Right renal cortex interstitium (tissue), 3 donors: ENCODE results near the gene PTPRG. TPM values are rescaled to one million over a fixed set of nuclear protein-coding genes. Genes with fewer than 3 reads are reported as not detected.

Source experiments
- DNase-seq, 3 donors: peaks; one replicate each; pipeline ENCODE4 v3.0.0-alpha.2; 2013; ENCODE audit warnings: low read depth in 3 of 3, low spot score in 2 of 3
- polyA plus RNA-seq, 3 donors: library from polyadenylated mRNA; unstranded; fragments of 120-200 nt; gene quantifications; one replicate each; pipeline ENCODE4 v1.2.1, GENCODE V29; 2013; ENCODE audit not compliant: insufficient read length in 3 of 3

PTPRG gene
- polyA plus RNA-seq, 3 donors = 87.3 to 97.7 (median 93.7) TPM

DNA sequence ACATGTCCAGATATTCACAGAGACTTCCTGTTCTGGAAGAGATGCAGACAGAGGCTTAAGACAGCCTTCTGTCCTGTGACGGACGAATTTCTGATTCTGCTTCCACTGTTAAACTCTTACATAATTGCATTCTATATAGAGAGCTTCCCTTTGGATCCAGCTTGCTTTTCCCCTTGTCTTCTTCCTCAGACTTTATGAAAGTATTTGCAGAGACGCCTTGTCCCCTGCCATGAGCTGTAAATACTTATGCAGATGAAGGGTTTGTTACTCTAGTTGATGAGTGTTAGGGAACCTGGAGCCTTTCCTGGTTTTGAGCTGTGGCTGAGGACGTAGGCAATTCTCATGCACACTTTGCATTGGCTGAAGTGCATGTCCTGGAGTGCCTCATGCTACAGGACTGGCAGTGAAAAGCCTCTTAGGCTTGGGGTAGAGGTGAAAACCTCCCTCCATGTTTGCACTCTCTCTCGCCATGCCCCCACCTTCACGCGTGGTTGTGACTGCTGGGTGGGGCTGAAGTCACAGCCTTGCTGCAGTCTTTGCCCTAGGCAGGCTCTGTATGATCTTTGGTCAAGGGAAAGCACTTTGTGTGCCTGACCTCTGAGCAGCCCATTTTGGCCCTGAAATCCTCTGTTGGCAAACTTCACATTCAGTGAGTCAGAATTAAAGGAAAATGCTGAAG is 286.6 kb downstream of the PTPRG start:
- no peak for DNase-seq

DNA sequence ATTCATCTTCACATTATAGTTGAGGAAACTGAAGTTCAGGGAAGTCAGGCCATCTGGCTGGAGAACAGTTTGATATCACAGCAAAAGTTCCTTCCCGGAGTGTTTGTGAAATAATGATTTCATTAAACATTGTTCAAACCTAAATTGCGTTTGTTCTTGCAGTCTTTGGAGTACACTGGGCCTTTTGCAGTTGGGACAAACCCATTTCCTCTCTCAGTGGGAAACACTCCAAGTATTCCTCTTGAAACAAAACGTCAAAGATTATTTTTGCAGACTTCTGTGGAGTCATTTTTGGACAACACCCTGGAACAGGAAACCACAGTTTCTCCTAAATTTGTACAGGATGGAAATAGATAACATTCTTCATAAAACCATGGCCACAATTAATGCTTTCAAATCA is 287.5 kb downstream of the PTPRG start:
- no peak for DNase-seq

DNA sequence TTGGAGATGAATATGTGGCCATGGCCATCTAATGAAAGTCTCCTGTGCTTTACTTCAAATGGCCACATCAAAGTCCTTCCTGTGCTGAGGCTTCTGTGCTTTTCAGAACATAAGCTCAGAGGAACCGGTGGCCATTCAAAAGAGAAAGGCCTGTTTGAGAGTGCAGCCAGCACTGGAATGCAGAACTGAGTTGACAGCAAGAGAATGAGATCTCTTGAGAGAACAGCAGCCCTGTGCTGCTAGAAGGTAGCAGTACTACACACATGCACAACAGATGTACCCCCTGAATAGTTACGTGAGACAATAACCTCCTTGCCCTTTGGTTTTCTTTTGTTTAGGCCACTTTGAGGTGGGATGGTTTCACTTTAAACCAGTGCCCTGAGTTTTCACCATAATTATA is 292.5 kb downstream of the PTPRG start:
- DNase-seq = no peak

DNA sequence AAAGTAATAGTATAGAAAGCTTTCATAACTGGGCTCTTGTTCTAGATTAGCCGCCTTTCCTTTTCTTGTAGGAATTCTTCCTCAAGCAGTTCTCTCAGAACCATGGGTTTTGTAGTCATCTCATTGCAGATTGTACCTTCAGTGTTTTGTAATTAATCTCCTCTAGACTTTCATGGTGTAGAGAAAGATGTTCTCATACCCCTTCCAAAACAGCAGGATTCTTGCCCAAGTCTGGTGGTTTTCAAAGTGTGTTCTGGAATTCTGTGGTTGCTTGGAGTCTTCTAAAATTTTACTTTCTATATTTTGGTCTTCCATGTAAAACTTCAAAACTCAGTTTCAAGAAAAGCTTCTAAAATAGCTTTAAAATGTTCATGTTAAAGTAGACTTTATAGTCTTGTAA is 293.8 kb downstream of the PTPRG start:
- no peak for DNase-seq

DNA sequence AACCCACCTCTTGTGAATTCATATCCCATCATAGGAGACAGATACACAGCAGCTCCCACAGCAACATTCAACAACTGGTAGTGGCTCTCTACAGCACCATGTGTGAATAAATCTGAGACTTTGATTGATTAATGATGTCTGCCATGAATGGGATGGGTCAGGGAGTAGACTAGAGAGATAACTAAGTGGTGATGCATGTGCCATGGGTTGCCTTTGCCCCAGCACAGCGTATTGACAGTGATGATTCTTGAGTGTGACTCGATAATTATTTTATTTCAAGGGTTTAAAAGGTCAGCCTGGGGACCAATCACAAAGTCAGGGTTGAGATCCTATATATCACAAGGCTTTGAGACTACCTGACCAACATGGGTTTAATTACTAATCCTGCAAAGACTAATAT is 295.9 kb downstream of the PTPRG start:
- no peak for DNase-seq

DNA sequence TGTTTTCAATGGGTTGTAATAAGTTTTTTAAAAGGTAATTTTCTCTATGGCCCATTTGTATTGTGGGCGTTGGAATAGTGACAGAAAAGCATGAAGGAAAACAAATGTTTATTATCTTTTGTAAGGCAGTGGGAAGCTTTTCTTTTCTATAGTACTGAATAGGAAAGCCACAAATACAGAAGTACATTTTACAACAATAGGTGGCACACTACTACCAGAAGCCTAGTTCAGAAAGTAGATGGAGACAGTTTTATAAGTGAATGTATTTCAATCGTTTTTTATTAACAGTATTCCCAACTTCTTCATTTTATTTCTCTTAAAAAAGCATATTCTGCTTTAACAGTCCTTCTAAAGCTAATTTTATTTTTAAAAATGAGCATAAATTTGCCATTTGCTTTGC is 296.7 kb downstream of the PTPRG start:
- DNase-seq = no peak

DNA sequence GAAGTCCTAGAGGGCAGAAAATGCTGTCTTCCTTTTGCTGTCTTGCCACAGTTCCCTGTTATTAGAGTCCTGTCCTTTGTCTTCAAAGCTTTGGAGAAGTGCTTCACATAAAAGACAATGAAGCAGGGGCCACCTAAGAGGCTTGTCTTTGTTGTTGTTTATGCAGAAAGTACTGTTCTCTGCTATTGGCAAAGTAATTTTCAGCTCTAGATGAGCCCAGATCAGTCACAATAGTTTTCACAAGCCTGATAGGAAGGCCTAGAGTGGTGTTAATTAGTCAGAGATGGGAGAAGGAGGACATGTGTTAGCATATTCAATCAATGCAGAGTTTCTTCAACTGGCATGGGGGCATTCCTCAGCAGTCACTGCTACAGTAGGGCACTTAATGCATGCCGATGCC is 300.0 kb downstream of the PTPRG start:
- DNase-seq = no peak

DNA sequence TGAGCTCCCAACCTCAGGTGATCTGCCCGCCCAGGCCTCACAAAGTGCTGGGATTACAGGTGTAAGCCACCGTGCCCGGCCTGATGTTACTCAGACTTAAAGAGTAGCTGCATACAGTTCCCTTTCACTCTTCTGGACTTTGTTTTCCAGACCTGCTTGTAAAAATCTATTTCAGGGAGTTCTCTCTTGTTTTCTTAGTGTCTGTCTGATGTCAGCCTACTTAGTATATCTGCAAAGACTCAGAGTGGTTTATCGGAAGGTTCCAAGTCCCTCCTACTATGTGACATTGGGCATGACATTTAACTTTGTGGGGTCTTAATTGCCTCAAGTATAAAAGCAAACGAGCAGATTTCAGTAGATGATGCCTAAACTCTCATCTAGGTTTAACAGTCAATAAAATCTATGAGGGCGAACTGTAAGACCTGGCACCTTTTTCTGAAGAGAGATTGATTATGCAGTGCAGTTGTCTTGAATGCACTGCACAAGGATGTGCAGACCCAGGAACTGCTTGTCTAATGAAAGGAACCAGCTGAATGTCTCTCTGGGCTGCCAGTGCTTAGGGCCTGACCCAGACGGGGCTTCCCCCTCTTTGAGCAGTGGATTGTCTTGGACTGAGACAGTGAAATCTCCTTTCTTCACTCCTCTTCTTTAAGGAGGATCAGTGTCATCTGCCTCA is 301.4 kb downstream of the PTPRG start:
- DNase-seq = no peak

DNA sequence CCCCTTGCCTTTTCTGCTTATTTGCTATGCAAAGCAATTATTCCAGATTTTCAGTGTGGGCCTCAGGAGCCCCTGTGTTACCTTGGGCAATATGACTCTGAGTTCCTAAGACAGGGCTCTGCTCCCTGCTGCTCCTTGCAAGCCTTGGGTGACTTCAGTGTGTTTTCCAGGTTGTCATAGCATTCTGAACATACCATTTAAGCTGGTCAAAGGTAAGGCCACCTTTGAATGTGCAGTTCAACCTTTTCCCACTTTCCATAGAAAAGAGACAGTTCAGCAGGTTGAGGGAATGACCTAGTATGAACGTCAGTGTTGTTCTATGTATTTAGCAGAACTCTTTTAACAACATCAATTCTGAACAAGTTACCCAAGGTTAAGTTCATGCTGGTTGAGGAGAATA is 302.2 kb downstream of the PTPRG start:
- DNase-seq = no peak

DNA sequence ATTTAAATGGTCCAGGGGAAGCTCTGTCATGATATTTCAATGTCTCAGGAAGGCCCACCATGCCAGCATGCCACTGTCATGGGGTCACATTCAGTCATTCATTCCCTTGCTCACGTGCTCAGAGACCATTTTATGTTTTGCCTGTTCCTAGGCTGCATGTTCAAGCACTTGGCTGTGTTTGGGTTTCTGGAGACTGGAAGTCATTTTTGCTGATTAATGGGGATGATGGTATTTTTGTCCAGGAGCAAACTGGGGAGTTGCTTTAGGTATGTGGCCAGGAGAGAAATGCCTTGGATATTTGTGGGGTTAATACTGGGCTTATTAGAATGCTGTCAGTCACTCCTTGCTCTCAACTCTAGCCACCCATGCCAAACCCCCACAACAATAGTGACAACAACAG is 303.5 kb downstream of the PTPRG start:
- no peak for DNase-seq

DNA sequence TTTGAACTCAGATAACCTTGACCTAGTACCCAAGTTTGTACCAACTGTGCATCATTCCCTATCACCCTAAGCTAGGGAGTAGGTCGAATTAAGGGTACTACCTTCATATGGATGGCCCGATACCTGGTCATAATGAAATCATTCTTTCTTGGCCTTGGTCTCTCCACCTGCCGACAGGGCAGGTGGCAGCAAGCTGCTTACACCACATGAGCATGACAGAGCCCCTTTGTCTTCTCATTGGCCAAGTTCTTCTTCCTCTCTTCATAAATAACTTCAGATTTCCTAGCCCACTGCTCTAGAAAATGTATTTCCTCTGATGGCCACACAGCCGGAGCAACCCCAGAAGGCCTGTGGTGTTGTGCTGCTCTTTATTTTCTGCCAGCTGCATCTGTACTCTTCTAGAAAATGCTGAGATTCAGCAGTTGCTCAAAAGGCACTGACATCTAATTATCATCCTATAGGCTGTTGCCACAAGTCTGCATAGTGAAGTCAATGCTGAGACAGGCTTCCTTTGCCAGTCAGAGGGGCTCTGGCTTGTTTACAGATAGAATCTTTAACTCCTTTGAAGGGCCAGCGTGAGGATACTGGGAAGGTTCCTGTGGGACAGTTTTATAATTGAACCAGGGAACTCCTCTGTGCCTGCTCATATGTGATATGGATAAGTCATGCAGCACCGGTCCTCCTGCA is 304.2 kb downstream of the PTPRG start:
- DNase-seq = no peak

DNA sequence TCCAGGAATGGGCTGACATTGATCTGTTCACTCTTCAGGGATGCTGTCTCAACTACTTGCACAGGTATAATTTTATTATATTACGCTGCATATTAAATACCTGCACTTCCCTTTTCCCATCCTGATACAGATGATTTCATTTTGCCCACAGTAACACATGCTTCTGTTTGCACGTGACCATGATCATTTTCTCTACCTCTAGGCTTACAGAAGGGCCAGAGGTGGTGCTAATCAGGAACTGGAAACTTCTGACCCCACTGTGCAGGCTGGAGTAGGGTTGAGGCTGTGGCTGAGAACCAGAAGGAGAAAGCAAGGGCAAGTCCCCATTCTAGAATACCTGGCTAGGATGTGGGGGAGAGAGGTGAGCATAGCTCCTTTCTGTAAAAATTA is 304.8 kb downstream of the PTPRG start:
- DNase-seq = no peak

DNA sequence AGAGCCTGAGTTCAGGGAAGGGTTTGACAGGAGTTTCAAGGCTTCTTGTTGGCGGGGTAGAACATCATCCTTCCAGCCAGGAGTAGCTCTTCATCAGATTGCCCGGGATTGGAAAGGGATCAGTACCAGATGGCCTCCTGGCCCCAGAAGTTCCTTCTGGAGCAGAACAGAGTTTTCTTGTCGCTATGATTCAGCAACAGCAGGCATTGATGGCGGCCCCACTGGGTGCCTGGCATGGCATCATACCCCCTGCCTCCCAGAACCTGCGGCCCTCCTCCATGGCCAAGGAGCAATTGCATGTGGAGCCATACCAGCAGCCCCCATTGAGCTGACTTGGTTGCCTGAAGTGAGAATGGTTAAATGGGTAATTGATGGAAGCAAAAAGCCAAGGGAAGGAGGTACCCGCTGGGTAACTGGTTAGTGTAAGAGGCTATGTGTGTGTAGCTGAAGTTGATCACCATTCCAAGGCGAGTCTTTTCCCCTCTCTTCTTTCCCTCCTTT is 305.6 kb downstream of the PTPRG start:
- DNase-seq = no peak

DNA sequence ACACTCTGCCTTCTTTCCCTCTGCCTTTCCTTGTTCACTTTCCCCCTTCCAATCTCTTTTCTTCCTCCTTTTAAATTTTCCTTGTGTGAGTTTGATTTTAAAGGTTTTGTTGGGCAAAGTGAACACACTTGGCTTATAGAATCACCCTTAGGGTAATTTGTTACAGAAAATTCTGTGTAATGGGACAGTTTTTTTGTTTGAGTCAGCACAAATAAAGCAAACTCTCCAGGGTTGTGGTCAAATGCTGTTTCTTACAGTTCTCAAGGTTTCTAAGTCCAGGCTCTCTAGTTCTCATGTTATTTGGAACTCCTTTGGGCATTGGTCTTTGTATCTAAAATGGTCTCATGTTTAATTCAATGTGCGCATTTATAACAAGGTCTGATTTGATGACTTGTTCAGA is 307.1 kb downstream of the PTPRG start:
- DNase-seq = no peak

DNA sequence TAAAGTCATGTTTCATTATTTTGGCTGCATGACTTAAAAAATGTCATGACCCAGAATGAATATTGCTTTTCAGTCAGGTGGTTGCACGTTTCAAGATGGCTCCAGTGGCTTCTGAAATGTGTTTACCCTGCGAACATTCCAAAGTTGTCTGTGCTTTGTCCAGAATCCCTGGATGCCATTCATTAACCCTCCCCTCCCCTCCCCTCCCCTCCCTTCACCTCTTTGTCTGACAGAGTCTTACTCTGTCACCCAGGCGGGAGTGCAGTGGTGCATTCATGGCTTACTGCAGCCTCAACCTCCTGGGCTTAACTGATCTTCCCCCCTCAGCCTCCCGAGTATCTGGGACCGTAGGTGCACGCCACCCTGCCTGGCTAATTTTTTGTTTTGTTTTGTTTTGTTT is 308.0 kb downstream of the PTPRG start:
- DNase-seq = no peak

DNA sequence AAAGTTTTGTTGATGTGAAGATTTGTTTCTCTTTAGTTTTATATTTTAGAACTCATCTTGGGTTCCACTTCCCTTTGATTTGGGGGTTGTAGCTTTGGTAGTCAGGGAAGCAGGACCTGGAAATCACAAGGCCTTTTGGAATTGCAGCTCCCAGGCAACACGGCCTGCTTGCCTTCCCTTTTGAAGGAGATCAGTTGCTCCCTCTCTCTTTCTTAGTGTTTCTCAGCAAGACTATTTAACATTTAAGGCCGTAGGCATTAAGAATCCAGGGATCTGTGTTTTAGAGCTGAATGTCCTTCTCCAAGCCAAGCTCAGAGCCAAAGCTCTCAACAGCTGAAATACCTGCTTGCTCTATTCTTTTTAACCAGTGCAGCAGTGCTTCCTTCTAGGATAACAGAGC is 310.3 kb downstream of the PTPRG start:
- no peak for DNase-seq

DNA sequence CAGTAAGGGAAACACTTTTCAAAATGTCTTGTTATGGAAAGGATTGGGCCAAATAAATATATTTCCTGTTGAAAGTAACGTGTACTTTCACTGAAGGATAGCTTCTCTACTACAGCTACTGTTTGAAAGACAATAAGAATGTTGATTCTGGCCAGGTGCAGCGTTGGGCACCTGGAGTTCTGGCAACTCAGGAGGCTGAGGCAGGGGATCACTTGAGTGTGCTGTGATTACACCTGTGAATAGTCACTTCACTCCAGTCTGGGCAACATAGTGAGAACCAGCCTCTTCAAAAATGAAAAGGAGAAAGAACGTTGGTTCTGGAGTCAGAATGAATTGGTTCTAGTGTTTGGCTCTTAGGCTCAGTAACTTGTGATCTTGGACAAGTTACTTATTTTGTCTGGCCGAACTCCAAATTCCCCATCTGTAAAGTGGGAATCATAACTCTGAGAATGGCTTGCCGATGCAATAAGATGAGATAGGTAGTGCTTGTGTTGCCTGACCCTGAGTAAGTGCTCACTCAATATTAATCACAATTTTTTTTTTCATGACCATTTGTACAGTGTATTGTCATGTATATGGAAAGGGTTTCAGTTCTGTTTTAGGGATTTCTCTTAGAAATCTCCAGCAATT is 310.8 kb downstream of the PTPRG start:
- no peak for DNase-seq

DNA sequence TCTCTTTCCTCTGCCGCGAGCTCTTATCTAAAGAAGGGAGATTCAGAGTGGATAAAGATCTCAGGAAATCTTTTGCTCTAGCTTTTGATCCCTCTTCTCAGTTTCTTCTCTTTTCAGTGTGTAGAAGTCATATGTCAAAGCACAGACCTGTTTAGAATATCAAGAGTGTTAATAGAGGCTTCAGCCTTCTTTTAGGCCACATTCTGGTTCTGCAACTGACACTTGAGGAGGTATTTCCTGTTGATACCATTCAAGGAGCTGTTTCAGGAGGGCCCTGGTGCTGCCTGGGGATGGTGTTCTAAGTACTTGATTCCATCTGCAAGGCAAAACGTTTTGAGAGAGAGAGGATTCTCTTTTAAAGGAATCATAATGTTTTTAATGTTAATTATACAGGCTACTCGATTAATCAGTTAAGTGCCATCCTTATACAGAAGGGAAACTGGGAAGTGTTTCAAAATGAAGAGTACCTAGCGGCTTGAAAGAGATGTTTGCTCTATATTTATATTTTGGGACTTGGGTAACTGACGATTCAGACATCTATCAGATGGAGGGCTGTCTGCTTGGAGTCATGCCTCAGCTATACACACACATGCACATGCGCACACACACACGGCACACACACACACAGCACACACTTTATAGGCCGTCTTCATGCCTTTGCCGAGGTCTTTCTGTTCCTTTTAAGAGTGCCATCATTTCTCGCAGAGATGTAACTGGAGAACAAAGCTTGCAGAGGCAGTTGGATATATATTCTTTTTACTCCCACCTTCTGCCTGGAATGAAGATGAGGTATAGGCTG is 313.9 kb downstream of the PTPRG start:
- no peak for DNase-seq

DNA sequence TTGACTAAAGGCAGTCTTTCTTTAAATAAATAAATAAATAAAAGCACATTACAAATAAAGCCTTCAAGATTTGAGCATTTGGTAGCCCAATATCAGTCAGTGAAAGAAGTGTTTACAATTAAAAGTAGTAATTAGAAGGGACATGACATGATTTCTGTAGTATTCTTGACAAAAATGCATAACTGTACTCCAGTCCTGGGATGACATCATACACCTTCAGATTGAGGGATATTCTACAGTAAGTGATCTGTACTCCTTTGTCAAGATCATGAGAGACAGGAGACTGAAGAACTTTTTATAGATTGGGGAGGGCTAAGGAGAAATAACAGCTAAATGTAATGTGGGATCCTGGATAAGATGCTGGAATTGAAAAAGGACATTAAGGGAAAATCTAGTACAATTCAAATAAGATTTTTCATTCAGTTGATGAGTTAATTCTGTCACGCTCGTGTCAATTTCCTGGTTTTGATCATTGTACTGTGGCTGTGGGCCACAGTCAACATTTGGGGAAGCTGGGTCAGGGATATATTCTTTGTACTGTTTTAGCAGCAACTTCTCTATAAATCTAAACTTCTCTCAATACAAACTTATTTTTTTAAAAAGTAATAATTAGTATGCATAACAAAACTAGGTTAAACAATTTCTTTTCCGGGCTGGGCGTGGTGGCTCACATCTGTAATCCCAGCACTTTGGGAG is 314.8 kb downstream of the PTPRG start:
- no peak for DNase-seq

DNA sequence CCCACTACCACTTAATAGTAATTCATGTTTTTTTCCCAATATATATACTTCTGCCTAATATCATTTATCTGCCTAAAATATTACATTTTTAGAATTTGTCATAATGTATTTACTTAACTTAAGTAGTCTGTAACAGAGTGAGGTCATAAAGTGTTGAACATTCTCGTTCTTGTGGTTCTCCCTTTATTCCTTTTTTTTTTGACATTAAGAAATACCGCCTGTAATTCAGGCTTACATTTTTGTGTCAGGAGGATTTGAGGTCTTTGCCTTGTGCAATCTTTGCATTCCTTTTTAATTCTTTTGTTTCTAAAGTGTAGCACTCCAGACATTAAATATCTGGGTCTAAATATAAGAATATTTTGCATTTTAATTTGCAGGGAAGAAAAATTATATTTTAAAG is 315.4 kb downstream of the PTPRG start:
- no peak for DNase-seq
